NCI-H748 (cell line): ENCODE data around the gene LGALS3BP.
"Not testable (repeated sequence)": the region's sequence is repeated elsewhere in the genome, so short reads cannot be mapped to it uniquely, and the experiment has no call there.

Source experiments
- DNase-seq: peaks from one replicate; lab custom pipeline; 2025; ENCODE audit not compliant: unreplicated experiment; lab: John Stamatoyannopoulos, UW

The LGALS3BP gene

GRCh38 chr17:78979780-78980623 is at the start of gene LGALS3BP:
LGALS3BP (minus strand) TSS chr17:78979923; CDS start chr17:78977191, 2,732 bp downstream.
- DNase-seq = peak; percentile 60

- no peak for DNase-seq
Measured at GRCh38 chr17:79028496-79029326, 49.0 kb upstream of the LGALS3BP start.

- no peak for DNase-seq
Measured at GRCh38 chr17:79027925-79028491, 48.3 kb upstream of the LGALS3BP start.

- no peak for DNase-seq
Measured at GRCh38 chr17:79027274-79027924, 47.7 kb upstream of the LGALS3BP start.

GRCh38 chr17:79026376-79027273 is 46.9 kb upstream of the LGALS3BP start:
- DNase-seq = peak; percentile 31

- no peak for DNase-seq
Measured at GRCh38 chr17:79024901-79025737, 45.4 kb upstream of the LGALS3BP start.

- peak; percentile 49 for DNase-seq
Measured at GRCh38 chr17:79023886-79024771, 44.4 kb upstream of the LGALS3BP start, which contains the start of gene C1QTNF1. C1QTNF1 (plus strand) TSS chr17:79024169; CDS start chr17:79043969, 19,800 bp downstream.

GRCh38 chr17:79023180-79023705 is 43.5 kb upstream of the LGALS3BP start:
- DNase-seq = no peak

- DNase-seq = no peak
Measured at GRCh38 chr17:79022507-79022991, 42.8 kb upstream of the LGALS3BP start.

- DNase-seq = not testable (repeated sequence)
Measured at GRCh38 chr17:79021929-79022328, 42.2 kb upstream of the LGALS3BP start.

- DNase-seq = no peak
Measured at GRCh38 chr17:79020631-79021301, 41.0 kb upstream of the LGALS3BP start.

GRCh38 chr17:79019632-79020584 is 40.2 kb upstream of the LGALS3BP start:
- peak; percentile 45 for DNase-seq

GRCh38 chr17:79019261-79019631 is 39.5 kb upstream of the LGALS3BP start:
- no peak for DNase-seq

GRCh38 chr17:79018370-79018695 is 38.6 kb upstream of the LGALS3BP start:
- DNase-seq = no peak

GRCh38 chr17:79017546-79018369 is 38.0 kb upstream of the LGALS3BP start:
- no peak for DNase-seq
